Ammon's horn (tissue), 1 donor: ENCODE results near the gene FOXP4.

ENCODE experiments used
- DNase-seq: peaks from one replicate; pipeline ENCODE4 v3.0.0-alpha.2; 2016; ENCODE audit warnings: low spot score

FOXP4 gene

GRCh38 chr6:41563060-41563776 lies 17.0 kb downstream of the FOXP4 start:
- DNase-seq: no peak

- no peak for DNase-seq
These were observed 18.4 kb downstream of the FOXP4 start for GRCh38 chr6:41564448-41565142.

GRCh38 chr6:41565701-41566100 lies 19.5 kb downstream of the FOXP4 start:
- no peak for DNase-seq

GRCh38 chr6:41566961-41567360 lies 20.8 kb downstream of the FOXP4 start:
- no peak for DNase-seq

GRCh38 chr6:41567684-41568083 lies 21.5 kb downstream of the FOXP4 start:
- no peak for DNase-seq

GRCh38 chr6:41568202-41568584 lies 22.0 kb downstream of the FOXP4 start:
- DNase-seq: no peak

- no peak for DNase-seq
These were observed 22.6 kb downstream of the FOXP4 start for GRCh38 chr6:41568585-41569384.

- DNase-seq: no peak
These were observed 24.1 kb downstream of the FOXP4 start for GRCh38 chr6:41570259-41570615.

GRCh38 chr6:41571021-41571780 lies 25.0 kb downstream of the FOXP4 start:
- no peak for DNase-seq

GRCh38 chr6:41572613-41573012 lies 26.4 kb downstream of the FOXP4 start:
- no peak for DNase-seq

GRCh38 chr6:41573276-41573675 lies 27.1 kb downstream of the FOXP4 start:
- DNase-seq: no peak

- DNase-seq: no peak
These were observed 27.8 kb downstream of the FOXP4 start for GRCh38 chr6:41573985-41574384.

- no peak for DNase-seq
These were observed 29.4 kb downstream of the FOXP4 start for GRCh38 chr6:41575598-41575997.

GRCh38 chr6:41576667-41577066 lies 30.5 kb downstream of the FOXP4 start:
- DNase-seq: no peak

GRCh38 chr6:41577356-41578216 lies 31.4 kb downstream of the FOXP4 start:
- DNase-seq: no peak

GRCh38 chr6:41578217-41579087 lies 32.3 kb downstream of the FOXP4 start:
- peak; percentile 62 for DNase-seq

GRCh38 chr6:41579088-41579610 lies 33.0 kb downstream of the FOXP4 start:
- DNase-seq: no peak

GRCh38 chr6:41580690-41581089 lies 34.5 kb downstream of the FOXP4 start:
- no peak for DNase-seq

GRCh38 chr6:41581381-41581991 lies 35.3 kb downstream of the FOXP4 start:
- no peak for DNase-seq

GRCh38 chr6:41582540-41582939 lies 36.4 kb downstream of the FOXP4 start:
- DNase-seq: no peak
